Measurements from ENCODE around the gene GREB1L.

GREB1L gene

GRCh38 chr18:21383031-21383430, 141.0 kb downstream of the GREB1L start:
- DNase-seq (ENCODE audit: low spot score) = no peak
- TF ChIP-seq, protein P1, sequence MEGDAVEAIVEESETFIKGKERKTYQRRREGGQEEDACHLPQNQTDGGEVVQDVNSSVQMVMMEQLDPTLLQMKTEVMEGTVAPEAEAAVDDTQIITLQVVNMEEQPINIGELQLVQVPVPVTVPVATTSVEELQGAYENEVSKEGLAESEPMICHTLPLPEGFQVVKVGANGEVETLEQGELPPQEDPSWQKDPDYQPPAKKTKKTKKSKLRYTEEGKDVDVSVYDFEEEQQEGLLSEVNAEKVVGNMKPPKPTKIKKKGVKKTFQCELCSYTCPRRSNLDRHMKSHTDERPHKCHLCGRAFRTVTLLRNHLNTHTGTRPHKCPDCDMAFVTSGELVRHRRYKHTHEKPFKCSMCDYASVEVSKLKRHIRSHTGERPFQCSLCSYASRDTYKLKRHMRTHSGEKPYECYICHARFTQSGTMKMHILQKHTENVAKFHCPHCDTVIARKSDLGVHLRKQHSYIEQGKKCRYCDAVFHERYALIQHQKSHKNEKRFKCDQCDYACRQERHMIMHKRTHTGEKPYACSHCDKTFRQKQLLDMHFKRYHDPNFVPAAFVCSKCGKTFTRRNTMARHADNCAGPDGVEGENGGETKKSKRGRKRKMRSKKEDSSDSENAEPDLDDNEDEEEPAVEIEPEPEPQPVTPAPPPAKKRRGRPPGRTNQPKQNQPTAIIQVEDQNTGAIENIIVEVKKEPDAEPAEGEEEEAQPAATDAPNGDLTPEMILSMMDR (IDR thresholded peaks at IDR 0.05; ENCODE audit: extremely low read depth, insufficient read depth, missing control alignments) = no peak
- in situ Hi-C loops (cut with MboI; ENCODE audit: low pct_unique_long_range_greater_than_20kb, low sequenced_read_pairs, unreplicated experiment) = no loop called here

DNA sequence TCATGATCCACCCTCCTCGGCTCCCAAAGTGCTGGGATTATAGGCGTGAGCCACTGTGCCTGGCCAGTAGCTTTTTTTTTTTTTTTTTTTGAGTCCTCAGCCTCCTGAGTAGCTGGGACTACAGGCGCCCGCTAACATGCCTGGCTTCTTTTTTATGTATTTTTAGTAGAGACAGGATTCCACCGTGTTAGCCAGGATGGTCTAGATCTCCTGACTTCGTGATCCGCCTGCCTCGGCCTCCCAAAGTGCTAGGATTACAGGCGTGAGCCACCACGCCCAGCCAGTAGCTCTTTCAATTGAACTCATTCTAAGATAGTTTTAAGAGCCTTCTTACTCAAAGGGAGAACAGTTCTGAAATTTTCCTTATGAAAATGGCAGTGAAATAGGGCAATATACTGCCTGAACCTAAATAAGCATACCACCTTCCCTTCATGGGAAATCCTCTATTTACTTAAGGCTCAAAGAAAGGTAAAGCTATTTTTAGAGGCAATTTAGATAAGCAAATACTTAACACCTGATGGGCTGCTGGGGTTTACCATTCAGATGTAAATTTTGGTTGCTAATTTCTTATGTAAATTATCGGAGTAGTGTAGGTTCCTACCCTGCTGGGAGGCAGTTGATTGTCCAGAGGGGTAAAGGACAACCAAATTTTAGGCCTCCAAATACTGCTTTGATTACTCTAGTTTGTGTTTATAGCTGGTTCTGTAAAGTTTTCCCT, 144.7 kb downstream of the GREB1L start:
- no peak for DNase-seq (ENCODE audit: low spot score)
- TF ChIP-seq, protein P1 (IDR thresholded peaks at IDR 0.05; ENCODE audit: extremely low read depth, insufficient read depth, missing control alignments) = no peak
- in situ Hi-C loops (cut with MboI; ENCODE audit: low pct_unique_long_range_greater_than_20kb, low sequenced_read_pairs, unreplicated experiment) = no loop called here

GRCh38 chr18:21387886-21388285, 145.9 kb downstream of the GREB1L start:
- in situ Hi-C loops (cut with MboI; ENCODE audit: low pct_unique_long_range_greater_than_20kb, low sequenced_read_pairs, unreplicated experiment) = no loop called here
- no peak for DNase-seq (ENCODE audit: low spot score)
- TF ChIP-seq, protein P1 (IDR thresholded peaks at IDR 0.05; ENCODE audit: extremely low read depth, insufficient read depth, missing control alignments) = no peak

DNA sequence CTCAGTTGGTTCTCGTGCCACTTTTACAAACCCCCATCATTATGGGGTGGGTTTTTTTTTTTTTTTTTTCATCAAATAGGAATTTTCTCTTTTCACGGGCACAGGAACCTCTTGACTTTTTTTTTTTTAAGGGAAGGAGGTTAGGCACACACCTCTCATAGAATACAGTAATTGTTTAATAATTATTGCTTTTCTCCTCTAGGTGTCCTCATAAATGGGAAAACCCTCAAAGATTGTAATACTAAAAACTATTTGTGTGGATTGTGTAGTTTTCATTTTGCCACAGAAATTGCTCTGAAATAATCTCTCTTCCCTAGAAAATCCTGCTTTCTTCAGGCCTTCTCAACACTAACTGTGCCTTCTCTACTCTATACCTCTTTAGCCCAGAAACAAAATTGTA, 147.3 kb downstream of the GREB1L start:
- no peak for DNase-seq (ENCODE audit: low spot score)
- in situ Hi-C loops (cut with MboI; ENCODE audit: low pct_unique_long_range_greater_than_20kb, low sequenced_read_pairs, unreplicated experiment) = no loop called here
- TF ChIP-seq, protein P1 (IDR thresholded peaks at IDR 0.05; ENCODE audit: extremely low read depth, insufficient read depth, missing control alignments) = no peak

- in situ Hi-C loops (cut with MboI; ENCODE audit: low pct_unique_long_range_greater_than_20kb, low sequenced_read_pairs, unreplicated experiment) = no loop called here
- TF ChIP-seq, protein P1 (IDR thresholded peaks at IDR 0.05; ENCODE audit: extremely low read depth, insufficient read depth, missing control alignments) = no peak
- no peak for DNase-seq (ENCODE audit: low spot score)
These were observed 147.9 kb downstream of the GREB1L start for GRCh38 chr18:21389903-21390302.

- in situ Hi-C loops (cut with MboI; ENCODE audit: low pct_unique_long_range_greater_than_20kb, low sequenced_read_pairs, unreplicated experiment) = no loop called here
- TF ChIP-seq, protein P1 (IDR thresholded peaks at IDR 0.05; ENCODE audit: extremely low read depth, insufficient read depth, missing control alignments) = no peak
- no peak for DNase-seq (ENCODE audit: low spot score)
These were observed 149.1 kb downstream of the GREB1L start for GRCh38 chr18:21391074-21391673.
